MM.1S (cell line): ENCODE measurements around the gene FHIT.

Source experiments
- CTCF ChIP-seq: fragments of 300-600 bp; sonication (generic); IDR thresholded peaks from 2 replicates; pipeline ENCODE4 v1.5.1; 2016; ENCODE audit warnings: antibody characterized with exemption, low read length, mixed read lengths
- EZH2 ChIP-seq: fragments of 300-600 bp; sonication (generic); optimal IDR thresholded peaks from 2 replicates; pipeline ENCODE3; 2017; ENCODE audit warnings: low read depth, mild to moderate bottlenecking, antibody characterized with exemption, low read length, mixed read lengths

GRCh38 chr3:61182662-61183061 is 68.6 kb downstream of the FHIT start:
- TF ChIP-seq CTCF, result no peak
- TF ChIP-seq EZH2, result no peak
